MM.1S (cell line): Measurements from ENCODE around the gene MAML1.

Experiments
- DNase-seq: peaks from one replicate; pipeline ENCODE4 v3.0.0-alpha.2; 2015
- H2AFZ ChIP-seq: fragments of 300-600 bp; sonication (generic); 2 replicates; pipeline ENCODE4 v1.6.0; 2016; ENCODE audit warnings: antibody characterized with exemption, low read length
- H3F3A ChIP-seq: fragments of 300-600 bp; sonication (generic); 2 replicates; pipeline ENCODE4 v1.6.1; 2016; ENCODE audit warnings: mild to moderate bottlenecking, antibody characterized with exemption, low read length, moderate library complexity, mixed read lengths; ENCODE audit not compliant: insufficient read depth
- H3K27ac ChIP-seq: fragments of 300-600 bp; sonication (generic); 2 replicates; pipeline ENCODE4 v1.5.1; 2016; ENCODE audit warnings: mild to moderate bottlenecking, low read length
- H3K27me3 ChIP-seq: fragments of 300-600 bp; sonication (generic); replicated peaks from 2 replicates; pipeline ENCODE4 v1.6.0; 2016; ENCODE audit warnings: low read length; ENCODE audit not compliant: insufficient read depth
- H3K36me3 ChIP-seq: fragments of 300-600 bp; sonication (generic); replicated peaks from 2 replicates; pipeline ENCODE4 v1.6.1; 2016; ENCODE audit warnings: mild to moderate bottlenecking, low read length, mixed read lengths; ENCODE audit not compliant: insufficient read depth
- H3K4me1 ChIP-seq: fragments of 300-600 bp; sonication (generic); 2 replicates; pipeline ENCODE4 v1.6.1; 2016; ENCODE audit warnings: low read length, mixed read lengths
- H3K4me2 ChIP-seq: fragments of 300-600 bp; sonication (generic); 2 replicates; pipeline ENCODE4 v1.6.0; 2016; ENCODE audit warnings: low read depth, low read length
- H3K4me3 ChIP-seq: fragments of 300-600 bp; sonication (generic); 2 replicates; pipeline ENCODE4 v1.5.1; 2016; ENCODE audit warnings: low read length, mixed read lengths
- H3K79me2 ChIP-seq: fragments of 300-600 bp; sonication (generic); 2 replicates; pipeline ENCODE4 v1.6.1; 2016; ENCODE audit warnings: mixed run types, low read length, mixed read lengths
- H3K9ac ChIP-seq: fragments of 300-600 bp; sonication (generic); 2 replicates; pipeline ENCODE4 v1.6.1; 2016; ENCODE audit warnings: low read length, mixed read lengths
- H3K9me2 ChIP-seq: fragments of 300-600 bp; sonication (generic); replicated peaks from 2 replicates; pipeline ENCODE4 v1.6.1; 2016; ENCODE audit warnings: mild to moderate bottlenecking, low read length, mixed read lengths; ENCODE audit not compliant: insufficient read depth
- H3K9me3 ChIP-seq: fragments of 300-600 bp; sonication (generic); replicated peaks from 2 replicates; pipeline ENCODE4 v1.6.1; 2016; ENCODE audit warnings: mild to moderate bottlenecking, low read length, mixed read lengths; ENCODE audit not compliant: insufficient read depth
- H4K20me1 ChIP-seq: fragments of 300-600 bp; sonication (generic); 2 replicates; pipeline ENCODE4 v1.6.1; 2016; ENCODE audit warnings: mild to moderate bottlenecking, low read length, moderate library complexity, mixed read lengths; ENCODE audit not compliant: insufficient read depth
- EZH2 ChIP-seq: fragments of 300-600 bp; sonication (generic); optimal IDR thresholded peaks from 2 replicates; pipeline ENCODE3; 2017; ENCODE audit warnings: low read depth, mild to moderate bottlenecking, antibody characterized with exemption, low read length, mixed read lengths
- EZH2phosphoT487 ChIP-seq: fragments of 300-600 bp; sonication (generic); IDR thresholded peaks from 2 replicates; pipeline ENCODE4 v1.6.1; 2018; ENCODE audit warnings: antibody characterized with exemption, low read length
- TF ChIP-seq, protein P1 (sequence below): fragments of 300-600 bp; sonication (generic); IDR thresholded peaks from 2 replicates; pipeline ENCODE4 v1.5.1; 2016; ENCODE audit warnings: antibody characterized with exemption, low read length, mixed read lengths

MAML1 gene

DNA sequence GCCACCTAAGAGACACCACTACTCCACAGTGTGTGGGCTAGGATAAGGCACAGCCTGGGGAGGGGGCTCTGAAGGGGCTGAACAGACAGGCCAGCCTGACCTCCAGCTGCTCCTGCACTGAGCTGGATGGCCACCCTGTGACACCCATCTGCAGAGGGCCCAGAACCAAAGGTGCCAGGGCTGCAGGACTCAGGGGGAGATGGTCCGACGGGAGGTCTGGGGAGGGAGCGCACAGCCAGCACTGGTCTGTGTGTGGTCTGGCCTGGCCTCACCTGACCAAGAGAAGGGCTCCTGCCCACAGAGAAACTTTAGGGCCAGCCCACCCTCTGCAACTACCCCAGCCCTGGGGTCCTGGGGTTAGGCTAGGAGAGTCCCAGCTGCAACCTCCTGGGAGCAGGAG, 62.0 kb downstream of the MAML1 start:
- no peak for TF ChIP-seq EZH2phosphoT487
- TF ChIP-seq EZH2 = no peak
- TF ChIP-seq, protein P1, sequence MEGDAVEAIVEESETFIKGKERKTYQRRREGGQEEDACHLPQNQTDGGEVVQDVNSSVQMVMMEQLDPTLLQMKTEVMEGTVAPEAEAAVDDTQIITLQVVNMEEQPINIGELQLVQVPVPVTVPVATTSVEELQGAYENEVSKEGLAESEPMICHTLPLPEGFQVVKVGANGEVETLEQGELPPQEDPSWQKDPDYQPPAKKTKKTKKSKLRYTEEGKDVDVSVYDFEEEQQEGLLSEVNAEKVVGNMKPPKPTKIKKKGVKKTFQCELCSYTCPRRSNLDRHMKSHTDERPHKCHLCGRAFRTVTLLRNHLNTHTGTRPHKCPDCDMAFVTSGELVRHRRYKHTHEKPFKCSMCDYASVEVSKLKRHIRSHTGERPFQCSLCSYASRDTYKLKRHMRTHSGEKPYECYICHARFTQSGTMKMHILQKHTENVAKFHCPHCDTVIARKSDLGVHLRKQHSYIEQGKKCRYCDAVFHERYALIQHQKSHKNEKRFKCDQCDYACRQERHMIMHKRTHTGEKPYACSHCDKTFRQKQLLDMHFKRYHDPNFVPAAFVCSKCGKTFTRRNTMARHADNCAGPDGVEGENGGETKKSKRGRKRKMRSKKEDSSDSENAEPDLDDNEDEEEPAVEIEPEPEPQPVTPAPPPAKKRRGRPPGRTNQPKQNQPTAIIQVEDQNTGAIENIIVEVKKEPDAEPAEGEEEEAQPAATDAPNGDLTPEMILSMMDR = no peak
- peak overlapping the region; percentile 79; the same call in 1 of the 2 replicates for H3K27ac ChIP-seq
- no peak overlapping the region for H2AFZ ChIP-seq
- no peaks in the 10 kb centered on the region for H3K9me3 ChIP-seq
- no peak for DNase-seq
- H3K4me1 ChIP-seq = peaks cover 14% of the 10 kb centered on the region; the same call in 1 of the 2 replicates
- H3K4me2 ChIP-seq = peak overlapping the region; percentile 96
- no peaks in the 10 kb centered on the region for H4K20me1 ChIP-seq
- peaks cover 29% of the 10 kb centered on the region for H3F3A ChIP-seq
- peaks cover 12% of the 10 kb centered on the region for H3K79me2 ChIP-seq
- H3K4me3 ChIP-seq = peak overlapping the region; percentile 90; the same call in 1 of the 2 replicates
- H3K9ac ChIP-seq = peak overlapping the region; percentile 92; the same call in 1 of the 2 replicates
- H3K27me3 ChIP-seq = no peaks in the 10 kb centered on the region
- no peaks in the 10 kb centered on the region for H3K9me2 ChIP-seq
- peaks cover 3% of the 10 kb centered on the region; the same call in 1 of the 2 replicates for H3K36me3 ChIP-seq

DNA sequence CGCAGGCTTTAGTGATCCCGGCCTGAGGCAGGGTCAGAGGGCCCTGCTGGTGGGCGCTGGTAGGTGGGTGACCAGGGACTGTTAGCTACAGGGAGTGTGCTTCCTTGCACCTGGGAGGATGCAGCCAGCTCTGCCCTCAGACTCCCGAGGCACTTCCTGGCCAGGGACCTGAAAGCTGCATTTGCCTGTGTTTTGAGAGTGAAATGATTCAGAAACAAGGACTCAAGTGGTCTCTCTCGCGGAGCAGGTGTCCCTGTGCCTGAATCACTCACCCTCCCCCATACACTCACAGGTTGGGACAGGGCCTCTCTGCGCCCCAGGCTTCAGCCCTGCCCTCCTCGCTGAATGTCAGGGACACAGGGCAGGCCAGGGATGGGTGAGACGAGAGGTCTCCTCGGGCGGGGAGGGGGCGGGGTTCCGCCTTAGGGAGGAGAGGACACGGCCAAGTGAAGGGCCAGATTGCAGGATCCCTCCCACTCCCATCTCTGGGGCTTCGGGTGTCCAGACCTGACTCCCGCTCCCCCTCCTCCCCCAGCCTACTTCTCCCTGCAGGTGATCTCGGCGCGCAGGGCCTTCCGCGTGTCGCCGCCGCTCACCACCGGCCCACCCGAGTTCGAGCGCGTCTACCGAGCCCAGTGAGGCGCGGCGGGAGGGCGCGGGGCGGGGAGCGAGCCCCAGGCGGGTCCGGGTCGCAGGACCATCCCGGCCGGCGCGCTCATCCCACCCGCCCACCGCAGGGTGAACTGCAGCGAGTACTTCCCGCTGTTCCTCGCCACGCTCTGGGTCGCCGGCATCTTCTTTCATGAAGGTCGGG, 62.6 kb downstream of the MAML1 start:
- Histone ChIP-seq H3F3A (peaks cover 29% of the 10 kb centered on the region), H3K36me3 (peaks cover 6% of the 10 kb centered on the region; the same call in 1 of the 2 replicates), H3K4me3 (peak overlapping the region; percentile 90), H3K27me3 (no peaks in the 10 kb centered on the region), H3K4me2 (peak overlapping the region; percentile 96), H3K79me2 (peaks cover 12% of the 10 kb centered on the region), H2AFZ (peak overlapping the region; percentile 83), H3K4me1 (peaks cover 14% of the 10 kb centered on the region; the same call in 1 of the 2 replicates), H3K27ac (peak overlapping the region; percentile 79; the same call in 1 of the 2 replicates), H3K9ac (peak overlapping the region; percentile 92), H3K9me2 (no peaks in the 10 kb centered on the region), H3K9me3 (no peaks in the 10 kb centered on the region), H4K20me1 (no peaks in the 10 kb centered on the region)
- no peak for TF ChIP-seq EZH2
- TF ChIP-seq EZH2phosphoT487 = no peak
- TF ChIP-seq, protein P1 = no peak
- DNase-seq = peak; percentile 40

DNA sequence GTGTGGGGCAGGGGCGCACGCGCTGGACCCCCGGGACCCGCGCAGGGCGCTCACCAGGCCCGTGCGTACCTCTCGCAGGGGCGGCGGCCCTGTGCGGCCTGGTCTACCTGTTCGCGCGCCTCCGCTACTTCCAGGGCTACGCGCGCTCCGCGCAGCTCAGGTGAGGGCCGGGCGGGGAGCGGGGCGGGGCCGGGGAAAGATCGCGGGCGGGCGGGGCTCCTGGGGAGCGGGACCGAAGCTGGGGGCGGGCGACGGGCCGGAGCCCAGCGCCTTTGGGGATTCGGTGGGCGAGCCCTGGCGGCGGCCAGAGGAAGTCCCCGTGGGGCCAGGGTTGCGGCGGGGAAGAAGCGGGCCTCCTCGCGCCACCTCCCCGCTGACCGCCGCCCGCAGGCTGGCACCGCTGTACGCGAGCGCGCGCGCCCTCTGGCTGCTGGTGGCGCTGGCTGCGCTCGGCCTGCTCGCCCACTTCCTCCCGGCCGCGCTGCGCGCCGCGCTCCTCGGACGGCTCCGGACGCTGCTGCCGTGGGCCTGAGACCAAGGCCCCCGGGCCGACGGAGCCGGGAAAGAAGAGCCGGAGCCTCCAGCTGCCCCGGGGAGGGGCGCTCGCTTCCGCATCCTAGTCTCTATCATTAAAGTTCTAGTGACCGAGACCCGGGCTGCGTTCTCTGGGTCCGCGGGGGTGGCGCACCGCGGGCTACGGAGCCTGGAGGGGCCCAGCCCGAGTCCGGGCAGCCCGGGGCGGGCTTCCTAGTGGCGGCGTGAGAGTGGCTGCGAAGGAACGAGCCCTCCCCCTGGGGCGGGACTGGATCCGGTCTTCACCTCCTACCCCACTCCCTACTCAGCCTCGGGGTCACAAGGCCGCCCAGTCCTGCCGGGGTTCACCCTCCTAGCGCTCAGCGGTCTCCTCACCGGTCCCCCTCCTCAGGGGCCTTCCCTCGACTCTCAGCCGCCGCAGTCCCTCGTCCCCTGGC, 63.5 kb downstream of the MAML1 start:
- DNase-seq = peak; percentile 86
- peak overlapping the region; percentile 83 for H2AFZ ChIP-seq
- no peaks in the 10 kb centered on the region for H4K20me1 ChIP-seq
- peak overlapping the region; percentile 90 for H3K4me3 ChIP-seq
- H3K27me3 ChIP-seq = no peaks in the 10 kb centered on the region
- H3K9ac ChIP-seq = peak overlapping the region; percentile 92
- H3K4me1 ChIP-seq = peaks cover 14% of the 10 kb centered on the region; the same call in 1 of the 2 replicates
- H3K9me3 ChIP-seq = no peaks in the 10 kb centered on the region
- peaks cover 6% of the 10 kb centered on the region; the same call in 1 of the 2 replicates for H3K36me3 ChIP-seq
- H3K27ac ChIP-seq = peak overlapping the region; percentile 79
- no peaks in the 10 kb centered on the region for H3K9me2 ChIP-seq
- H3F3A ChIP-seq = peaks cover 29% of the 10 kb centered on the region
- TF ChIP-seq EZH2 = no peak
- TF ChIP-seq, protein P1 = peak; percentile 55
- no peak for TF ChIP-seq EZH2phosphoT487
- peak overlapping the region; percentile 96 for H3K4me2 ChIP-seq
- peaks cover 16% of the 10 kb centered on the region for H3K79me2 ChIP-seq
